K562 (cell line): ENCODE measurements around the gene TSHZ1. TPM values are rescaled to one million over a fixed set of nuclear protein-coding genes. Genes with fewer than 3 reads are reported as not detected.

ENCODE experiments used
- ATAC-seq: fragments of 200-7000 bp; cut with Tn5 transposase; 3 replicates; pipeline ENCODE4 v1.9.1; 2020; ENCODE audit warnings: moderate library complexity
- BruUV-seq: library from RNA; stranded (reverse); fragments of 400-500 nt; replicated peaks from 2 replicates; lab custom pipeline; 2021; lab: Mats Ljungman, UMichigan
- CTCF ChIA-PET: fragments of 300-600 bp; formaldehyde crosslinking; extraction: SDS; loops from one replicate; lab custom pipeline; 2021; ENCODE audit warnings: low intra/inter-chr PET ratio; lab: Yijun Ruan, JAX
- POLR2A ChIA-PET: fragments of 300-600, 350-650 bp; sonication (Branson Sonifier 250); formaldehyde crosslinking; extraction: SDS; loops from one replicate; lab custom pipeline; 2021; ENCODE audit warnings: antibody characterized with exemption, inconsistent platforms; lab: Yijun Ruan, JAX
- DNase-seq, 4 experiments: peaks; one replicate each; pipeline versions ENCODE4 v3.0.0 to v3.0.0-alpha.2; 2011 to 2018; ENCODE audit warnings: low spot score in 3 of 4, mixed read lengths in 3 of 4; ENCODE audit errors: extremely low read depth in 1 of 4
- FAIRE-seq: peaks from 2 replicates; lab custom pipeline; 2011; peaks lifted over from hg19 to GRCh38; lab: Jason Lieb, UNC
- H2AFZ ChIP-seq: 2 replicates; pipeline ENCODE4 v1.6.0; 2011; ENCODE audit warnings: low read depth, low read length, control low read depth, inconsistent platforms
- H3K27ac ChIP-seq: fragments of 200-600 bp; 3 replicates; pipeline ENCODE4 v1.8.0; 2011; ENCODE audit warnings: low read depth, mild to moderate bottlenecking, control low read depth, inconsistent platforms, low read length, moderate library complexity, mixed read lengths; ENCODE audit errors: extremely low read depth
- H3K27me3 ChIP-seq, 2 experiments: fragments of 300-600 bp in 1 of 2; 2 replicates in 1 of 2; 3 replicates in 1 of 2; pipeline versions ENCODE4 v1.6.0 to v1.8.0; 2011; ENCODE audit warnings: inconsistent platforms in 2 of 2, low read length in 2 of 2, mild to moderate bottlenecking in 1 of 2, mixed read lengths in 1 of 2, moderate library complexity in 1 of 2; ENCODE audit not compliant: control insufficient read depth in 2 of 2, insufficient read depth in 2 of 2
- H3K36me3 ChIP-seq: fragments of 300-600 bp; 3 replicates; pipeline ENCODE4 v1.8.0; 2011; ENCODE audit warnings: mild to moderate bottlenecking, low read length, inconsistent platforms; ENCODE audit not compliant: control insufficient read depth, insufficient read depth
- H3K4me1 ChIP-seq, 2 experiments: fragments of 200-600 bp in 1 of 2; replicated peaks in 1 of 2; 2 replicates in 1 of 2; 3 replicates in 1 of 2; pipeline versions ENCODE4 v1.5.1 to v1.8.0; 2011; ENCODE audit warnings: inconsistent platforms in 2 of 2, low read length in 2 of 2, mild to moderate bottlenecking in 1 of 2, mixed read lengths in 1 of 2, moderate library complexity in 1 of 2; ENCODE audit not compliant: control insufficient read depth in 2 of 2, insufficient read depth in 2 of 2
- H3K4me2 ChIP-seq: 2 replicates; pipeline ENCODE4 v1.6.1; 2011; ENCODE audit warnings: low read length, control low read depth, inconsistent platforms, mixed read lengths; ENCODE audit not compliant: insufficient read depth
- H3K4me3 ChIP-seq: fragments of 200-600 bp; sonication (generic), shearing (Covaris generic); 2 replicates; pipeline ENCODE4 v1.5.1; 2016; ENCODE audit warnings: control low read depth, inconsistent platforms
- H3K79me2 ChIP-seq: fragments of 200-600 bp; 3 replicates; pipeline ENCODE4 v1.8.0; 2011; ENCODE audit warnings: low read length, inconsistent platforms; ENCODE audit not compliant: control insufficient read depth, insufficient read depth
- H3K9ac ChIP-seq, 2 experiments: 2 replicates each; pipeline versions ENCODE4 v1.6.0 to v1.6.1; 2011; ENCODE audit warnings: low read depth in 2 of 2, low read length in 2 of 2, control low read depth in 1 of 2, inconsistent platforms in 1 of 2, mild to moderate bottlenecking in 1 of 2, mixed read lengths in 1 of 2; ENCODE audit not compliant: insufficient read depth in 1 of 2
- H3K9me1 ChIP-seq: one replicate; pipeline ENCODE4 v1.6.0; 2011; ENCODE audit warnings: inconsistent platforms, mild to moderate bottlenecking, low read length, moderate library complexity; ENCODE audit not compliant: control insufficient read depth, insufficient read depth
- H3K9me3 ChIP-seq: replicated peaks from 2 replicates; pipeline ENCODE4 v1.5.1; 2011; ENCODE audit warnings: low read depth, low read length, inconsistent platforms; ENCODE audit not compliant: control insufficient read depth, insufficient read depth
- H4K20me1 ChIP-seq: replicated peaks from 2 replicates; pipeline ENCODE4 v1.6.1; 2011; ENCODE audit warnings: low read length, inconsistent platforms, mixed read lengths; ENCODE audit not compliant: control insufficient read depth, insufficient read depth
- DMBX1 ChIP-seq: fragments of 250-450 bp; sonication (Bioruptor Pico); IDR thresholded peaks from 2 replicates; pipeline ENCODE4 v1.8.0; 2022; ENCODE audit warnings: inconsistent platforms, mild to moderate bottlenecking, moderate library complexity, borderline replicate concordance
- MEF2A ChIP-seq: IDR thresholded peaks from 2 replicates; pipeline ENCODE4 v1.6.1; 2011; ENCODE audit warnings: low read depth, mild to moderate bottlenecking, low read length, moderate library complexity; ENCODE audit not compliant: control insufficient read depth
- MGA ChIP-seq: fragments of 450-650 bp; IDR thresholded peaks from 2 replicates; pipeline ENCODE4 v1.6.1; 2016; ENCODE audit warnings: mild to moderate bottlenecking, moderate library complexity
- RBM22 ChIP-seq: fragments of 200-400 bp; formaldehyde crosslinking; IDR thresholded peaks from 2 replicates; pipeline ENCODE4 v1.6.1; 2018; ENCODE audit warnings: low read length, low read depth; ENCODE audit not compliant: poor library complexity, severe bottlenecking
- TAF9B ChIP-seq: fragments of 450-650 bp; IDR thresholded peaks from 2 replicates; pipeline ENCODE4 v1.6.1; 2018; ENCODE audit warnings: mild to moderate bottlenecking; ENCODE audit not compliant: partially characterized antibody
- TARDBP ChIP-seq: fragments of 450-650 bp; IDR thresholded peaks from 2 replicates; pipeline ENCODE4 v1.6.1; 2016
- TRIM25 ChIP-seq: fragments of 450-650 bp; IDR thresholded peaks from 2 replicates; pipeline ENCODE4 v1.7.0; 2016; ENCODE audit warnings: borderline replicate concordance
- ZNF224 ChIP-seq: sonication (generic); formaldehyde crosslinking; IDR thresholded peaks from 2 replicates; pipeline ENCODE4 v1.8.0; 2022; ENCODE audit warnings: mild to moderate bottlenecking, missing genetic modification reagents
- WGBS: fragments of 100-300 bp; shearing (Covaris generic); methylation state at CpG from one replicate; pipeline ENCODE4 v1.1.6; 2016; ENCODE audit warnings: low coverage, mixed read lengths; ENCODE audit not compliant: insufficient coverage; ENCODE audit errors: missing lambda C conversion rate; 5-methylcytosine and 5-hydroxymethylcytosine counted together
- in situ Hi-C: fragments of 300-500 bp; cut with MboI; formaldehyde crosslinking; loops from 4 replicates; pipeline ENCODE4 v1.15.0; 2018; ENCODE audit warnings: inconsistent platforms, mixed read lengths
- intact Hi-C: fragments of 100-400 bp; cut with micrococcal nuclease; formaldehyde crosslinking; loops from 2 replicates; pipeline ENCODE4 v1.14.2; 2022
- polyA plus RNA-seq, 8 experiments: library from polyadenylated mRNA; depleted of rRNA in 4 of 8; stranded (reverse) in 5 of 8; unstranded in 3 of 8; fragments of >200 nt; fragmentation: Nextera tagmentation in 2 of 8; fragmentation: Illumina TruSeq in 1 of 8; extraction: Ambion mirVana in 2 of 8; extraction: Trizol in 1 of 8; gene quantifications; 2 replicates each; pipeline versions ENCODE4 v1.2.1 to v1.2.3, GENCODE V29; 2011 to 2014; ENCODE audit warnings: inconsistent platforms in 1 of 8, missing spikeins in 1 of 8
- total RNA-seq, 7 experiments: library from RNA; depleted of rRNA in 6 of 7; stranded (reverse); fragments of >200 nt in 6 of 7; fragmentation: Illumina TruSeq in 2 of 7; extraction: Trizol in 2 of 7; gene quantifications; 2 replicates each; pipeline versions ENCODE4 v1.2.1 to v1.2.3, GENCODE V29; 2011 to 2021; ENCODE audit warnings: low replicate concordance in 1 of 7

Gene TSHZ1
- total and polyA plus RNA-seq, 9 of the 15 experiments (the other 6 are each of a cell fraction or from before 2014, with no cell fraction given): 1.1 to 7.2 (median 2.7) TPM

- 10% methylated on average over 8 of the region's 9 CpGs for WGBS
- H3K4me2 ChIP-seq: no peak overlapping the region
- ChIA-PET POLR2A (no interaction called here), CTCF (no interaction called here)
- H3K4me3 ChIP-seq: no peak overlapping the region
- no peaks in the 10 kb centered on the region for H3K9me3 ChIP-seq
- H4K20me1 ChIP-seq: no peaks in the 10 kb centered on the region
- peaks cover 7 to 51% of the 10 kb centered on the region in 2 experiments; a peak in 3 of 5 replicates for H3K27me3 ChIP-seq
- H3K36me3 ChIP-seq: no peaks in the 10 kb centered on the region
- intact Hi-C loops: no loop called here
- in situ Hi-C loops: no loop called here
- H3K79me2 ChIP-seq: no peaks in the 10 kb centered on the region
- ATAC-seq (no peak), DNase-seq (no peak), FAIRE-seq (no peak)
- H3K4me1 ChIP-seq: no peaks in the 10 kb centered on the region
- BruUV-seq: no TSS peak
- H3K9ac ChIP-seq: no peak overlapping the region
- no peaks in the 10 kb centered on the region for H3K9me1 ChIP-seq
- H3K27ac ChIP-seq: no peak overlapping the region
- no peak overlapping the region for H2AFZ ChIP-seq
- TF ChIP-seq ZNF224 (CRISPR knock-in tag): no peak
- no peak for TF ChIP-seq MGA
- TF ChIP-seq TARDBP: no peak
- TF ChIP-seq RBM22: no peak
- no peak for TF ChIP-seq TRIM25
- TF ChIP-seq TAF9B: no peak
- no peak for TF ChIP-seq DMBX1 (CRISPR knock-in tag)
- no peak for TF ChIP-seq MEF2A
These were observed 109.3 kb downstream of the TSHZ1 start for GRCh38 chr18:75319905-75320304.
